CD14-positive monocyte (primary cell): ENCODE data around the gene CNTD1. TPM values are rescaled to one million over a fixed set of nuclear protein-coding genes. Genes with fewer than 3 reads are reported as not detected.
A peak's percentile ranks its signal among the peaks of the same experiment; 100 is the strongest.

Source experiments
- DNase-seq, 3 donors: peaks; one replicate each; pipeline ENCODE4 v3.0.0-alpha.2; 2011 to 2022
- H2AFZ ChIP-seq: 2 replicates; pipeline ENCODE4 v1.6.0; 2012; ENCODE audit warnings: mild to moderate bottlenecking, low read depth, low read length, inconsistent platforms; ENCODE audit not compliant: insufficient read depth, poor library complexity, severe bottlenecking
- H3K27ac ChIP-seq, 2 donors: 1 replicate in 1 of 2; 2 replicates in 1 of 2; pipeline ENCODE4 v1.5.1; 2012 to 2013; ENCODE audit warnings: low read length in 2 of 2, control low read depth in 1 of 2, inconsistent platforms in 1 of 2, low read depth in 1 of 2, mild to moderate bottlenecking in 1 of 2
- H3K27me3 ChIP-seq, 2 donors: one replicate each; pipeline versions ENCODE4 v1.6.0 to v1.6.1; 2011 to 2013; ENCODE audit warnings: low read length in 2 of 2; ENCODE audit not compliant: control insufficient read depth in 2 of 2, insufficient read depth in 2 of 2
- H3K36me3 ChIP-seq, 2 donors: replicated peaks in 1 of 2; 1 replicate in 1 of 2; 2 replicates in 1 of 2; pipeline versions ENCODE4 v1.5.1 to v1.6.1; 2012 to 2013; ENCODE audit warnings: low read length in 2 of 2, control low read depth in 1 of 2, inconsistent platforms in 1 of 2, mild to moderate bottlenecking in 1 of 2; ENCODE audit not compliant: insufficient read depth in 2 of 2, control insufficient read depth in 1 of 2
- H3K4me1 ChIP-seq, 2 donors: 1 replicate in 1 of 2; 2 replicates in 1 of 2; pipeline versions ENCODE4 v1.5.1 to v1.6.1; 2012 to 2013; ENCODE audit warnings: low read length in 2 of 2, control low read depth in 1 of 2, inconsistent platforms in 1 of 2, mild to moderate bottlenecking in 1 of 2, moderate library complexity in 1 of 2; ENCODE audit not compliant: insufficient read depth in 2 of 2, control insufficient read depth in 1 of 2
- H3K4me2 ChIP-seq: replicated peaks from 2 replicates; pipeline ENCODE3; 2012; ENCODE audit warnings: low read length, moderate library complexity, mild to moderate bottlenecking; ENCODE audit not compliant: poor library complexity, severe bottlenecking; ENCODE audit errors: extremely low read depth
- H3K4me3 ChIP-seq, 3 experiments: fragments of 200-600 bp in 1 of 3; sonication (generic) in 1 of 3; replicated peaks in 1 of 3; 1 replicate in 2 of 3; 2 replicates in 1 of 3; pipeline ENCODE4 v1.5.1; 2011 to 2013; ENCODE audit warnings: low read length in 3 of 3, mild to moderate bottlenecking in 3 of 3, control low read depth in 2 of 3, low read depth in 2 of 3, inconsistent platforms in 1 of 3, moderate library complexity in 1 of 3
- H3K79me2 ChIP-seq: 2 replicates; pipeline ENCODE4 v1.6.0; 2012; ENCODE audit warnings: mild to moderate bottlenecking, control low read depth, inconsistent platforms, low read length, moderate library complexity; ENCODE audit not compliant: insufficient read depth
- H3K9ac ChIP-seq: 2 replicates; pipeline ENCODE4 v1.6.0; 2017; ENCODE audit warnings: low read length, mild to moderate bottlenecking; ENCODE audit not compliant: insufficient read depth, poor library complexity, severe bottlenecking
- H3K9me3 ChIP-seq, 2 donors: replicated peaks in 1 of 2; 1 replicate in 1 of 2; 2 replicates in 1 of 2; pipeline versions ENCODE4 v1.5.1 to v1.6.1; 2012 to 2013; ENCODE audit warnings: low read length in 2 of 2, control low read depth in 1 of 2; ENCODE audit not compliant: control insufficient read depth in 1 of 2, insufficient read depth in 1 of 2
- H4K20me1 ChIP-seq: 2 replicates; pipeline ENCODE4 v1.6.0; 2012; ENCODE audit warnings: mild to moderate bottlenecking, low read length, control low read depth, moderate library complexity; ENCODE audit not compliant: insufficient read depth
- H3K27ac Mint-ChIP-seq, 7 donors: one replicate each; pipeline ENCODE4 v1.8.0; 2020; ENCODE audit warnings: mild to moderate bottlenecking in 7 of 7, mixed read lengths in 7 of 7, moderate library complexity in 6 of 7, inconsistent platforms in 2 of 7
- H3K27me3 Mint-ChIP-seq, 3 donors: one replicate each; pipeline ENCODE4 v1.8.0; 2021 to 2022; ENCODE audit warnings: low read depth in 3 of 3, mild to moderate bottlenecking in 3 of 3, mixed read lengths in 3 of 3, moderate library complexity in 3 of 3, inconsistent platforms in 1 of 3
- H3K36me3 Mint-ChIP-seq, 2 donors: one replicate each; pipeline ENCODE4 v1.8.0; 2020; ENCODE audit warnings: mixed read lengths in 2 of 2, inconsistent platforms in 1 of 2, mild to moderate bottlenecking in 1 of 2
- H3K4me1 Mint-ChIP-seq: one replicate; pipeline ENCODE4 v1.8.0; 2020; ENCODE audit warnings: mild to moderate bottlenecking, mixed read lengths
- H3K4me3 Mint-ChIP-seq, 2 donors: one replicate each; pipeline ENCODE4 v1.8.0; 2020; ENCODE audit warnings: mild to moderate bottlenecking in 2 of 2, mixed read lengths in 2 of 2, moderate library complexity in 1 of 2
- H3K9me3 Mint-ChIP-seq, 7 donors: one replicate each; pipeline ENCODE4 v1.8.0; 2020 to 2022; ENCODE audit warnings: mixed read lengths in 7 of 7, mild to moderate bottlenecking in 6 of 7, moderate library complexity in 6 of 7, inconsistent platforms in 2 of 7
- WGBS: methylation state at CpG from one replicate; pipeline ENCODE4 v1.1.5; 2013; ENCODE audit warnings: missing lambda C conversion rate; ENCODE audit not compliant: insufficient coverage; 5-methylcytosine and 5-hydroxymethylcytosine counted together
- intact Hi-C, 2 donors: fragments of 100-400 bp; cut with micrococcal nuclease; formaldehyde crosslinking; loops; one replicate each; pipeline versions ENCODE4 v1.15.0 to v1.15.1; 2023
- polyA plus RNA-seq, 3 donors: library from polyadenylated mRNA; depleted of rRNA in 1 of 3; unstranded in 2 of 3; stranded (reverse) in 1 of 3; fragments of 300-500 nt in 2 of 3; fragments of >200 nt in 1 of 3; fragmentation: Illumina TruSeq in 2 of 3; gene quantifications; 1 replicate in 2 of 3; 2 replicates in 1 of 3; pipeline ENCODE4 v1.2.3, GENCODE V29; 2012 to 2021
- TF ChIP-seq, protein P1 (sequence below): fragments of 200-600 bp; IDR thresholded peaks from one replicate; pipeline ENCODE4 v1.8.0; 2022; ENCODE audit warnings: antibody characterized with exemption, mild to moderate bottlenecking

Gene CNTD1
- polyA plus RNA-seq, 3 donors, result not detected

DNA sequence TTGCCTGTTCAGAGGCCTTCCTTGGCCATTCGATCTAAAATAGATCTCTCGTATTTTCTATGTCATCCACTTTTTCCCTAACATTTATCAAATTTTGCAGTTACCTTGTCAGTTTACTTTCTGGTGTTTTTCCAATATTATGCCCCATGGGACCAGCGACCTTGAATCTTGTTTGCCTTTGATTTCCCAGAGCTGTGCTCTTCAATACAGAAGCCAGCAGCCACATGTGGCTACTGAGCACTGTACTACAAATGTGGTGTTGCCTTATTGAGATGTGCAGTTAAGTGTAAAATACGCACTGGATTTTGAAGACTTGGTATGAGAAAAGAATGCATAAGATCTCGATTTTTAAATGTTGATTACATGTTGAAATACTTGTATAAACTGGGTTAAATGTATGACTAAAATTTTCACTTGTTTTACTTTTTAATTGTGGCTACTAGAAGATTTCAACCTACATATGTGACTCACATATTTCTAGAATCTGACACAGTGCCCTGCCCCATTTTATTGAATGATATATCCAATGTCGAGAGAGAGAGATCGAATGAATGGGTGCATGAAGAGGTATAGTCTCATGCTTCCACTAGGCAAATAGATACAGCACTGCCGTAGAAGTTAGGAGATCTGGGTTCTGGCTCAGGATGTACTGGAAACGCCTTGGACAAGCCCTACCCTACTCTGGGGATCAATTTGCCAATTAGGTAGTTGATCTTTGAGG is 33.7 kb downstream of the CNTD1 start:
- H3K27ac Mint-ChIP-seq, result peak overlapping the region; percentile 94 to 99 (median 97)
- Histone ChIP-seq H3K27ac (peak overlapping the region; percentile 82 to 94), H3K4me2 (peak overlapping the region; percentile 88), H4K20me1 (peaks cover 7% of the 10 kb centered on the region), H3K36me3 (peaks cover 11 to 17% of the 10 kb centered on the region in 2 donors), H3K9me3 (no peaks in the 10 kb centered on the region), H3K27me3 (no peaks in the 10 kb centered on the region), H2AFZ (peak overlapping the region; percentile 90), H3K4me1 (peaks cover 24 to 32% of the 10 kb centered on the region in 2 donors), H3K4me3 (peak overlapping the region; percentile 51 to 91 (median 84)), H3K9ac (peak overlapping the region; percentile 94), H3K79me2 (peaks cover 30% of the 10 kb centered on the region)
- TF ChIP-seq, protein P1, sequence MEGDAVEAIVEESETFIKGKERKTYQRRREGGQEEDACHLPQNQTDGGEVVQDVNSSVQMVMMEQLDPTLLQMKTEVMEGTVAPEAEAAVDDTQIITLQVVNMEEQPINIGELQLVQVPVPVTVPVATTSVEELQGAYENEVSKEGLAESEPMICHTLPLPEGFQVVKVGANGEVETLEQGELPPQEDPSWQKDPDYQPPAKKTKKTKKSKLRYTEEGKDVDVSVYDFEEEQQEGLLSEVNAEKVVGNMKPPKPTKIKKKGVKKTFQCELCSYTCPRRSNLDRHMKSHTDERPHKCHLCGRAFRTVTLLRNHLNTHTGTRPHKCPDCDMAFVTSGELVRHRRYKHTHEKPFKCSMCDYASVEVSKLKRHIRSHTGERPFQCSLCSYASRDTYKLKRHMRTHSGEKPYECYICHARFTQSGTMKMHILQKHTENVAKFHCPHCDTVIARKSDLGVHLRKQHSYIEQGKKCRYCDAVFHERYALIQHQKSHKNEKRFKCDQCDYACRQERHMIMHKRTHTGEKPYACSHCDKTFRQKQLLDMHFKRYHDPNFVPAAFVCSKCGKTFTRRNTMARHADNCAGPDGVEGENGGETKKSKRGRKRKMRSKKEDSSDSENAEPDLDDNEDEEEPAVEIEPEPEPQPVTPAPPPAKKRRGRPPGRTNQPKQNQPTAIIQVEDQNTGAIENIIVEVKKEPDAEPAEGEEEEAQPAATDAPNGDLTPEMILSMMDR, result no peak
- 66% methylated on average over 5 of the region's 9 CpGs for WGBS
- H3K4me1 Mint-ChIP-seq, result peaks cover 24% of the 10 kb centered on the region
- no peak for DNase-seq
- peaks cover 0 to 2% (median 0%) of the 10 kb centered on the region in 7 donors for H3K9me3 Mint-ChIP-seq
- H3K4me3 Mint-ChIP-seq, result peak overlapping the region; percentile 95 to 96
- intact Hi-C loops, result loop anchor here in 1 of 2 donors (5.0 kb wide), 1 partner anchor 340 kb away; the partner anchor contains the start of gene NBR1
- peaks cover 10% of the 10 kb centered on the region in 3 donors for H3K27me3 Mint-ChIP-seq
- peaks cover 13 to 15% of the 10 kb centered on the region in 2 donors for H3K36me3 Mint-ChIP-seq

DNA sequence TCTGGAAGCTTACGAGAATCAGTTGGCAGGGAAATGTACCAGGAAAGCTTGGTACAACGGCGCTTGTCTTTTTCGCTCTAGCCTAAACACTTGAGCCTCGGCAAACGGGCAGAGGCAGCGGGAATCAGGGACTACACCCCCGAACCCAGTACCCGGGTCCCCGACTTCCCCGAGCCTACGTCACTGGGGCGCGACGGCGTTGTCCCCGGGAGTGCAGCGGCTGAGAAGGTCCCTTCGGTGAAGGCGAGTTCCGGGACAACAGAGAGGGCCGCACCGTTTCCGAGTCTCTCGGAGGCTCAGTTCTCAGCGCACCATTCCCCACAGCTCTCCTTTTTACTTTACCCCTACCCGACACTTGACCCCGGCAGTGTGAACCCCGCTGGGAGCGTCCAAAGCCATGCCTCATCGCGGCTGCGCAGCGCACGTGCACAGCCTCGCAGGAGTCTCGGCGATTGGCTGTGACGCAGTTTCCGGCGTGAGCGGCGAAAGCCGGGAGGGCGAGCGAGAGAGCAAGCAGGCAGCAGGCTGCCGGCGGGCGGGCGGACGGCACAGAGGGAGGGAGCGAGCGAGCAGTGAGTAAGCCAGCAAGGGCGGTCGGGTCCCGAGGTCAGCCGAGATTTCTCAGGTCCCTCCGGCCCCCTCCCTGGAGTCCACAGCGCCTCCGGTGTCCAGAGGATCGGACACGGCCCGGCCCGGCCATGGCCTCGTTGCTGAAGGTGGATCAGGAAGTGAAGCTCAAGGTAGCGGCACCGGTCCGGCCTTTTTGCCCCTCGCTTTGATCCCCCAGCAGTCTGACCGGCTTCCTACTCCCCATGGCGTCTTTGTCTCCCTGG is 34.5 kb downstream of the CNTD1 start, which contains the start of gene PSME3:
Gene PSME3 (plus strand): TSS at position 464 of the 833 bp plus-strand sequence. CDS start 235 bp downstream, at position 699.
- Histone ChIP-seq H3K4me2 (peak within 1 kb of the TSS; percentile 88), H3K4me3 (peak within 1 kb of the TSS; percentile 51 to 91 (median 84)), H3K27me3 (no peaks in the 10 kb centered on the region), H3K79me2 (peaks cover 30% of the 10 kb centered on the region), H3K36me3 (peaks cover 18 to 25% of the 10 kb centered on the region in 2 donors), H3K27ac (peak within 1 kb of the TSS; percentile 82 to 94), H4K20me1 (peaks cover 9% of the 10 kb centered on the region), H3K4me1 (peaks cover 24 to 32% of the 10 kb centered on the region in 2 donors), H3K9ac (peak within 1 kb of the TSS; percentile 94), H2AFZ (peak within 1 kb of the TSS; percentile 90), H3K9me3 (no peaks in the 10 kb centered on the region)
- TF ChIP-seq, protein P1, result no peak
- Mint-ChIP-seq H3K9me3 (peaks cover 0 to 2% (median 0%) of the 10 kb centered on the region in 7 donors), H3K36me3 (peaks cover 21 to 23% of the 10 kb centered on the region in 2 donors), H3K4me3 (peak within 1 kb of the TSS; percentile 95 to 96), H3K27me3 (peaks cover 5 to 8% (median 6%) of the 10 kb centered on the region in 3 donors), H3K27ac (peak within 1 kb of the TSS; percentile 94 to 99 (median 97)), H3K4me1 (peaks cover 24% of the 10 kb centered on the region)
- intact Hi-C loops, result loop anchor here in 1 of 2 donors (5.0 kb wide), 1 partner anchor 339 kb away; the partner anchor contains the start of gene NBR1
- WGBS, result under 1% methylated on average over 69 of the region's 71 CpGs
- DNase-seq, result peak; percentile 86 to 93 (median 90)
